ENCODE data around the gene ESCO1. TPM values are rescaled to one million over a fixed set of nuclear protein-coding genes. Genes with fewer than 3 reads are reported as not detected.

Gene ESCO1
- total and polyA plus RNA-seq, 2 experiments from 2014 or later: 50.4 to 56.8 TPM

DNA sequence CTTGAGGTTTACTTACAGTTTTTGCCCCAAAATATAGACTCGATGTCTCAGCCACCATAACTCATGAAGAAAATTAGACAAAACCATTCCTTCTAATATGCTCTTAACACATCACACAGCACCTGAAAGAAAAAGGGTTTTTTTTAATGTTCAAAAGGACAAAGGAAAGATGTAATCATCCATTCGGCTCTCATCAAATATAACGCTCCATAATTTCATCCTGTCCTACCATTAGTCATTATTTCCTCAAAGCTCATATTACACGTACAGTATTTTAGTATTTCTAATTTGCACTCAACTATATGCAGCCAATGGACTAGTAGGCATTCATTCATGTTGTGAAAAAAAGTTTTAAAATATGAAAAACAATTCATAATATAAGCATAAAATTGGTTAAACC lies 24.8 kb downstream of the ESCO1 start:
- no peak overlapping the region for H3K4me3 ChIP-seq
- DNase-seq (ENCODE audit: low spot score) (no peak), ATAC-seq (no peak)
- H3K27me3 ChIP-seq (ENCODE audit: insufficient read depth): no peaks in the 10 kb centered on the region
- H3K79me2 ChIP-seq (replicated peaks; ENCODE audit: insufficient read depth): peaks cover 28% of the 10 kb centered on the region
- H3K9me2 ChIP-seq (ENCODE audit: insufficient read depth): no peaks in the 10 kb centered on the region
- peaks cover 37% of the 10 kb centered on the region for H3K36me3 ChIP-seq (ENCODE audit: insufficient read depth)
- peaks cover 58% of the 10 kb centered on the region for H3K36me3 Mint-ChIP-seq (ENCODE audit: low read depth)
- no peak overlapping the region for H3K4me2 ChIP-seq
- TF ChIP-seq, protein P1, sequence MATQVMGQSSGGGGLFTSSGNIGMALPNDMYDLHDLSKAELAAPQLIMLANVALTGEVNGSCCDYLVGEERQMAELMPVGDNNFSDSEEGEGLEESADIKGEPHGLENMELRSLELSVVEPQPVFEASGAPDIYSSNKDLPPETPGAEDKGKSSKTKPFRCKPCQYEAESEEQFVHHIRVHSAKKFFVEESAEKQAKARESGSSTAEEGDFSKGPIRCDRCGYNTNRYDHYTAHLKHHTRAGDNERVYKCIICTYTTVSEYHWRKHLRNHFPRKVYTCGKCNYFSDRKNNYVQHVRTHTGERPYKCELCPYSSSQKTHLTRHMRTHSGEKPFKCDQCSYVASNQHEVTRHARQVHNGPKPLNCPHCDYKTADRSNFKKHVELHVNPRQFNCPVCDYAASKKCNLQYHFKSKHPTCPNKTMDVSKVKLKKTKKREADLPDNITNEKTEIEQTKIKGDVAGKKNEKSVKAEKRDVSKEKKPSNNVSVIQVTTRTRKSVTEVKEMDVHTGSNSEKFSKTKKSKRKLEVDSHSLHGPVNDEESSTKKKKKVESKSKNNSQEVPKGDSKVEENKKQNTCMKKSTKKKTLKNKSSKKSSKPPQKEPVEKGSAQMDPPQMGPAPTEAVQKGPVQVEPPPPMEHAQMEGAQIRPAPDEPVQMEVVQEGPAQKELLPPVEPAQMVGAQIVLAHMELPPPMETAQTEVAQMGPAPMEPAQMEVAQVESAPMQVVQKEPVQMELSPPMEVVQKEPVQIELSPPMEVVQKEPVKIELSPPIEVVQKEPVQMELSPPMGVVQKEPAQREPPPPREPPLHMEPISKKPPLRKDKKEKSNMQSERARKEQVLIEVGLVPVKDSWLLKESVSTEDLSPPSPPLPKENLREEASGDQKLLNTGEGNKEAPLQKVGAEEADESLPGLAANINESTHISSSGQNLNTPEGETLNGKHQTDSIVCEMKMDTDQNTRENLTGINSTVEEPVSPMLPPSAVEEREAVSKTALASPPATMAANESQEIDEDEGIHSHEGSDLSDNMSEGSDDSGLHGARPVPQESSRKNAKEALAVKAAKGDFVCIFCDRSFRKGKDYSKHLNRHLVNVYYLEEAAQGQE (IDR thresholded peaks at IDR 0.05; ENCODE audit: unreplicated experiment): no peak
- TF ChIP-seq CREB1 (CRISPR knock-in tag; IDR thresholded peaks at IDR 0.05; ENCODE audit: low read depth) (no peak), POLR2AphosphoS5 (IDR thresholded peaks at IDR 0.05; ENCODE audit: low read depth) (no peak), STAT1 (IDR thresholded peaks at IDR 0.05; ENCODE audit: unreplicated experiment) (no peak), ZNF331 (CRISPR knock-in tag; IDR thresholded peaks at IDR 0.05; ENCODE audit: low read depth) (no peak), NANOG (IDR thresholded peaks at IDR 0.05; ENCODE audit: borderline replicate concordance) (no peak)
- TF ChIP-seq, protein P2, sequence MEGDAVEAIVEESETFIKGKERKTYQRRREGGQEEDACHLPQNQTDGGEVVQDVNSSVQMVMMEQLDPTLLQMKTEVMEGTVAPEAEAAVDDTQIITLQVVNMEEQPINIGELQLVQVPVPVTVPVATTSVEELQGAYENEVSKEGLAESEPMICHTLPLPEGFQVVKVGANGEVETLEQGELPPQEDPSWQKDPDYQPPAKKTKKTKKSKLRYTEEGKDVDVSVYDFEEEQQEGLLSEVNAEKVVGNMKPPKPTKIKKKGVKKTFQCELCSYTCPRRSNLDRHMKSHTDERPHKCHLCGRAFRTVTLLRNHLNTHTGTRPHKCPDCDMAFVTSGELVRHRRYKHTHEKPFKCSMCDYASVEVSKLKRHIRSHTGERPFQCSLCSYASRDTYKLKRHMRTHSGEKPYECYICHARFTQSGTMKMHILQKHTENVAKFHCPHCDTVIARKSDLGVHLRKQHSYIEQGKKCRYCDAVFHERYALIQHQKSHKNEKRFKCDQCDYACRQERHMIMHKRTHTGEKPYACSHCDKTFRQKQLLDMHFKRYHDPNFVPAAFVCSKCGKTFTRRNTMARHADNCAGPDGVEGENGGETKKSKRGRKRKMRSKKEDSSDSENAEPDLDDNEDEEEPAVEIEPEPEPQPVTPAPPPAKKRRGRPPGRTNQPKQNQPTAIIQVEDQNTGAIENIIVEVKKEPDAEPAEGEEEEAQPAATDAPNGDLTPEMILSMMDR (conservative IDR thresholded peaks at IDR 0.05; ENCODE audit: low read depth in 2 of 2): no peak
- H3F3A ChIP-seq (replicated peaks; ENCODE audit: low read depth): no peaks in the 10 kb centered on the region
- no peaks in the 10 kb centered on the region for H3K4me1 ChIP-seq (ENCODE audit: insufficient read depth)
- no peaks in the 10 kb centered on the region for H3K9me3 Mint-ChIP-seq
- H2AFZ ChIP-seq: no peak overlapping the region
- peaks cover 10% of the 10 kb centered on the region for H4K20me1 ChIP-seq (replicated peaks; ENCODE audit: insufficient read depth)
- H3K27ac Mint-ChIP-seq: no peak overlapping the region
- H3K4me1 Mint-ChIP-seq: no peaks in the 10 kb centered on the region
- no peak overlapping the region for H3K4me3 Mint-ChIP-seq
- H3K27me3 Mint-ChIP-seq (ENCODE audit: insufficient read depth, low read depth, poor library complexity): no peaks in the 10 kb centered on the region
- H3K27ac ChIP-seq (ENCODE audit: low read depth): no peak overlapping the region

DNA sequence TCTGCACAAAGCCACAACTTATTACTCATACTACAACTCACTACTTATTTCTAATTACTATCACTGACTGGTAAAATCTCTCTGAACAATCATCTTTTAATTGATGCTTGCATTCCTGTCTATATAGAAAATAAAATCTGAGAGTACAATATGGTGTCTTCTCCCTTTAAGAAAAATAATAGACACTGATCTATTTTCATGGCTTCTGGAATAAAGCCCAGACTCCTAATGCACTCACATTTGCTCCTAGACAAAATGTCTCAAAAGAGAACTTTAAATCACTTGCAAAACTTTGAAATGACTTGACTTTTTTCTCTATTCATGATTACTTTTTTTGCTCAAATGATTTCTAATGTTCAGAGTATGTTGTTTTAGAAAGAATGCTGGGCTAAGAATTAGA lies 28.7 kb downstream of the ESCO1 start:
- no peak for DNase-seq (ENCODE audit: low spot score)
- Histone ChIP-seq H3K4me3 (no peak overlapping the region), H3K27ac (ENCODE audit: low read depth) (no peak overlapping the region), H3K4me2 (no peak overlapping the region), H3F3A (replicated peaks; ENCODE audit: low read depth) (no peaks in the 10 kb centered on the region), H3K79me2 (replicated peaks; ENCODE audit: insufficient read depth) (peaks cover 10% of the 10 kb centered on the region; the same call in 1 of the 2 replicates), H3K27me3 (ENCODE audit: insufficient read depth) (no peaks in the 10 kb centered on the region), H3K36me3 (ENCODE audit: insufficient read depth) (peaks cover 37% of the 10 kb centered on the region), H3K4me1 (ENCODE audit: insufficient read depth) (no peaks in the 10 kb centered on the region), H4K20me1 (replicated peaks; ENCODE audit: insufficient read depth) (peaks cover 10% of the 10 kb centered on the region), H3K9me2 (ENCODE audit: insufficient read depth) (no peaks in the 10 kb centered on the region), H2AFZ (no peak overlapping the region)
- Mint-ChIP-seq H3K27me3 (ENCODE audit: insufficient read depth, low read depth, poor library complexity) (no peaks in the 10 kb centered on the region), H3K36me3 (ENCODE audit: low read depth) (peaks cover 75% of the 10 kb centered on the region), H3K4me1 (no peaks in the 10 kb centered on the region), H3K9me3 (no peaks in the 10 kb centered on the region), H3K4me3 (no peak overlapping the region), H3K27ac (no peak overlapping the region)
- no peak for ATAC-seq
- TF ChIP-seq EZH2 (IDR thresholded peaks at IDR 0.05; ENCODE audit: low read depth, unreplicated experiment) (no peak), ZNF331 (CRISPR knock-in tag; IDR thresholded peaks at IDR 0.05; ENCODE audit: low read depth) (no peak), JUNB (IDR thresholded peaks at IDR 0.05; ENCODE audit: unreplicated experiment) (no peak), NANOG (IDR thresholded peaks at IDR 0.05; ENCODE audit: borderline replicate concordance) (no peak)
- TF ChIP-seq, protein P2 (conservative IDR thresholded peaks at IDR 0.05; ENCODE audit: low read depth in 2 of 2): no peak
- TF ChIP-seq, protein P1 (IDR thresholded peaks at IDR 0.05; ENCODE audit: unreplicated experiment): no peak
- TF ChIP-seq, protein P3, sequence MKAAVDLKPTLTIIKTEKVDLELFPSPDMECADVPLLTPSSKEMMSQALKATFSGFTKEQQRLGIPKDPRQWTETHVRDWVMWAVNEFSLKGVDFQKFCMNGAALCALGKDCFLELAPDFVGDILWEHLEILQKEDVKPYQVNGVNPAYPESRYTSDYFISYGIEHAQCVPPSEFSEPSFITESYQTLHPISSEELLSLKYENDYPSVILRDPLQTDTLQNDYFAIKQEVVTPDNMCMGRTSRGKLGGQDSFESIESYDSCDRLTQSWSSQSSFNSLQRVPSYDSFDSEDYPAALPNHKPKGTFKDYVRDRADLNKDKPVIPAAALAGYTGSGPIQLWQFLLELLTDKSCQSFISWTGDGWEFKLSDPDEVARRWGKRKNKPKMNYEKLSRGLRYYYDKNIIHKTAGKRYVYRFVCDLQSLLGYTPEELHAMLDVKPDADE (IDR thresholded peaks at IDR 0.05): no peak

Measured in GM23338 (cell line).